ENCODE results near the gene GUCY1A1.

GUCY1A1 gene

GRCh38 chr4:155693015-155693663 lies 26.5 kb downstream of the GUCY1A1 start:
- intact Hi-C loops (cut with DNase I; ENCODE audit: low total_unique reads) = no loop called here

GRCh38 chr4:155694100-155694785 lies 27.6 kb downstream of the GUCY1A1 start:
- DNase-seq = no peak
- no peaks in the 10 kb centered on the region for H3K27me3 ChIP-seq
- peaks cover 0 to 3% (median 0%) of the 10 kb centered on the region in 3 donors for H3K9me3 ChIP-seq
- intact Hi-C loops (cut with DNase I; ENCODE audit: low total_unique reads) = no loop called here
- H3K27ac ChIP-seq = peak overlapping the region in 1 of 2 donors; percentile 49
- no peak overlapping the region for H3K4me3 ChIP-seq
- H3K4me1 ChIP-seq = peaks cover 0 to 66% (median 17%) of the 10 kb centered on the region in 4 donors
- no peak for TF ChIP-seq CTCF (IDR thresholded peaks at IDR 0.05)
- H3K36me3 ChIP-seq = peaks cover 5 to 8% (median 6%) of the 10 kb centered on the region in 3 donors

More at GRCh38 chr4:155693015-155693663, 26.5 kb downstream of the GUCY1A1 start:
- Histone ChIP-seq H3K27me3 (no peaks in the 10 kb centered on the region), H3K4me3 (no peak overlapping the region), H3K36me3 (peaks cover under 1 to 3% (median 2%) of the 10 kb centered on the region in 3 donors), H3K27ac (peak overlapping the region in 1 of 2 donors; percentile 49), H3K9me3 (no peaks in the 10 kb centered on the region), H3K4me1 (peaks cover 0 to 77% (median 19%) of the 10 kb centered on the region in 4 donors)
- TF ChIP-seq CTCF (IDR thresholded peaks at IDR 0.05) = no peak
- DNase-seq = no peak

GRCh38 chr4:155696226-155696625 lies 29.6 kb downstream of the GUCY1A1 start:
- H3K27me3 ChIP-seq = no peaks in the 10 kb centered on the region
- intact Hi-C loops (cut with DNase I; ENCODE audit: low total_unique reads) = no loop called here
- no peak for TF ChIP-seq CTCF (IDR thresholded peaks at IDR 0.05)
- H3K27ac ChIP-seq = no peak overlapping the region
- H3K4me1 ChIP-seq = peaks cover 0 to 47% (median 9%) of the 10 kb centered on the region in 4 donors
- no peak for DNase-seq
- H3K4me3 ChIP-seq = no peak overlapping the region
- H3K9me3 ChIP-seq = peaks cover 0 to 3% (median 0%) of the 10 kb centered on the region in 3 donors
- peaks cover 5 to 10% (median 6%) of the 10 kb centered on the region in 3 donors for H3K36me3 ChIP-seq

- peaks cover 0 to 47% (median 9%) of the 10 kb centered on the region in 4 donors for H3K4me1 ChIP-seq
- no peak overlapping the region for H3K4me3 ChIP-seq
- no peak for DNase-seq
- TF ChIP-seq CTCF (IDR thresholded peaks at IDR 0.05) = no peak
- intact Hi-C loops (cut with DNase I; ENCODE audit: low total_unique reads) = no loop called here
- H3K27ac ChIP-seq = no peak overlapping the region
- no peaks in the 10 kb centered on the region for H3K27me3 ChIP-seq
- H3K9me3 ChIP-seq = peaks cover 0 to 3% (median 0%) of the 10 kb centered on the region in 3 donors
- peaks cover 5 to 10% (median 6%) of the 10 kb centered on the region in 3 donors for H3K36me3 ChIP-seq
These were observed 30.1 kb downstream of the GUCY1A1 start for GRCh38 chr4:155696726-155697125.

- H3K36me3 ChIP-seq = peaks cover 5 to 10% (median 6%) of the 10 kb centered on the region in 3 donors
- H3K27ac ChIP-seq = no peak overlapping the region
- peaks cover 0 to 45% (median 6%) of the 10 kb centered on the region in 4 donors for H3K4me1 ChIP-seq
- no peak for DNase-seq
- peaks cover 0 to 3% (median 0%) of the 10 kb centered on the region in 3 donors for H3K9me3 ChIP-seq
- no peak overlapping the region for H3K4me3 ChIP-seq
- intact Hi-C loops (cut with DNase I; ENCODE audit: low total_unique reads) = no loop called here
- no peak for TF ChIP-seq CTCF (IDR thresholded peaks at IDR 0.05)
- no peaks in the 10 kb centered on the region for H3K27me3 ChIP-seq
These were observed 35.2 kb downstream of the GUCY1A1 start for GRCh38 chr4:155701827-155702226.
